Measurements from ENCODE around the gene GRK7. TPM values are rescaled to one million over a fixed set of nuclear protein-coding genes. Genes with fewer than 3 reads are reported as not detected.

Gene GRK7
- total RNA-seq, 1 donor from 2014 or later = 0.10 TPM

GRCh38 chr3:141764986-141765385 lies 1.8 kb downstream of the GRK7 start:
- H3K27me3 Mint-ChIP-seq (ENCODE audit: unreplicated experiment) = peaks cover 2% of the 10 kb centered on the region
- DNase-seq (ENCODE audit: low spot score) = no peak
- H3K36me3 Mint-ChIP-seq (ENCODE audit: low read depth, unreplicated experiment) = peaks cover 5% of the 10 kb centered on the region
- no peak for TF ChIP-seq CTCF (IDR thresholded peaks at IDR 0.05; ENCODE audit: unreplicated experiment)
- no peak overlapping the region for H3K4me3 Mint-ChIP-seq (ENCODE audit: unreplicated experiment)
- H3K27ac Mint-ChIP-seq (ENCODE audit: unreplicated experiment) = no peak overlapping the region
- peaks cover 10% of the 10 kb centered on the region for H3K4me1 Mint-ChIP-seq (ENCODE audit: unreplicated experiment)
- H3K9me3 Mint-ChIP-seq (ENCODE audit: unreplicated experiment) = no peaks in the 10 kb centered on the region

- H3K4me1 Mint-ChIP-seq (ENCODE audit: unreplicated experiment) = peaks cover 10% of the 10 kb centered on the region
- H3K36me3 Mint-ChIP-seq (ENCODE audit: low read depth, unreplicated experiment) = peaks cover 5% of the 10 kb centered on the region
- no peak overlapping the region for H3K27ac Mint-ChIP-seq (ENCODE audit: unreplicated experiment)
These were observed 3.9 kb downstream of the GRK7 start for GRCh38 chr3:141767066-141767465.

GRCh38 chr3:141769221-141769894 lies 6.2 kb downstream of the GRK7 start:
- no peak overlapping the region for H3K27ac Mint-ChIP-seq (ENCODE audit: unreplicated experiment)
- no peak for DNase-seq (ENCODE audit: low spot score)

More at GRCh38 chr3:141767066-141767465, 3.9 kb downstream of the GRK7 start:
- no peak for DNase-seq (ENCODE audit: low spot score)
- no peak overlapping the region for H3K4me3 Mint-ChIP-seq (ENCODE audit: unreplicated experiment)
- H3K9me3 Mint-ChIP-seq (ENCODE audit: unreplicated experiment) = no peaks in the 10 kb centered on the region
- H3K27me3 Mint-ChIP-seq (ENCODE audit: unreplicated experiment) = peaks cover 4% of the 10 kb centered on the region
- TF ChIP-seq CTCF (IDR thresholded peaks at IDR 0.05; ENCODE audit: unreplicated experiment) = no peak

GRCh38 chr3:141773676-141774075 lies 10.5 kb downstream of the GRK7 start:
- no peaks in the 10 kb centered on the region for H3K9me3 Mint-ChIP-seq (ENCODE audit: unreplicated experiment)
- H3K36me3 Mint-ChIP-seq (ENCODE audit: low read depth, unreplicated experiment) = peaks cover 3% of the 10 kb centered on the region
- no peak for DNase-seq (ENCODE audit: low spot score)
- H3K27me3 Mint-ChIP-seq (ENCODE audit: unreplicated experiment) = peaks cover 5% of the 10 kb centered on the region
- TF ChIP-seq CTCF (IDR thresholded peaks at IDR 0.05; ENCODE audit: unreplicated experiment) = no peak
- H3K4me3 Mint-ChIP-seq (ENCODE audit: unreplicated experiment) = no peak overlapping the region
- no peak overlapping the region for H3K27ac Mint-ChIP-seq (ENCODE audit: unreplicated experiment)
- H3K4me1 Mint-ChIP-seq (ENCODE audit: unreplicated experiment) = peaks cover 10% of the 10 kb centered on the region

More at GRCh38 chr3:141769221-141769894, 6.2 kb downstream of the GRK7 start:
- Mint-ChIP-seq H3K27me3 (ENCODE audit: unreplicated experiment) (peaks cover 4% of the 10 kb centered on the region), H3K4me1 (ENCODE audit: unreplicated experiment) (peaks cover 10% of the 10 kb centered on the region), H3K4me3 (ENCODE audit: unreplicated experiment) (no peak overlapping the region), H3K36me3 (ENCODE audit: low read depth, unreplicated experiment) (peaks cover 5% of the 10 kb centered on the region), H3K9me3 (ENCODE audit: unreplicated experiment) (no peaks in the 10 kb centered on the region)
- no peak for TF ChIP-seq CTCF (IDR thresholded peaks at IDR 0.05; ENCODE audit: unreplicated experiment)

- Mint-ChIP-seq H3K27me3 (ENCODE audit: unreplicated experiment) (peaks cover 2% of the 10 kb centered on the region), H3K4me3 (ENCODE audit: unreplicated experiment) (no peak overlapping the region), H3K36me3 (ENCODE audit: low read depth, unreplicated experiment) (no peaks in the 10 kb centered on the region), H3K27ac (ENCODE audit: unreplicated experiment) (no peak overlapping the region), H3K4me1 (ENCODE audit: unreplicated experiment) (no peaks in the 10 kb centered on the region), H3K9me3 (ENCODE audit: unreplicated experiment) (no peaks in the 10 kb centered on the region)
- TF ChIP-seq CTCF (IDR thresholded peaks at IDR 0.05; ENCODE audit: unreplicated experiment) = no peak
- DNase-seq (ENCODE audit: low spot score) = no peak
These were observed 13.2 kb downstream of the GRK7 start for GRCh38 chr3:141776376-141776775.

All from endothelial cell (in vitro differentiated cells).